Measurements from ENCODE around the gene DTD1.

DNA sequence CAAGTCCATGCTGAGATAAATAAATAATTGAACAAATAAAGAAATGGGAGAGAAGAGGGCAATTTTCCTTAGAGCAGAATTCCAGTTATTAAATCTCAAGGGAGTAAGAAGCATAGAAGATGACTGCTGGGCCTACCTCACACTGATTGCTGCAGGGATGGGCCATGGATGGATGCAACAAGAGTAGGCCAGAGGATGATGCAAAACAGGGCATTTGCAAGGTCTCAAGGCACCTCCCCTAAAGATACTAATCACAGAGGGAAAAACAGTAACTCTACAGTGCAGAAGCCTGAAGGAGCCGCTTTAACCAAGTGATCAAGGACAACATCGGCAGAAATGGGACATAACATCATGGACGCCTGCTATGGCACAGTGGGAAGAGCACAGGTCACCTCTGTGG is 224.1 kb downstream of the DTD1 start:
- TF ChIP-seq, protein P1, sequence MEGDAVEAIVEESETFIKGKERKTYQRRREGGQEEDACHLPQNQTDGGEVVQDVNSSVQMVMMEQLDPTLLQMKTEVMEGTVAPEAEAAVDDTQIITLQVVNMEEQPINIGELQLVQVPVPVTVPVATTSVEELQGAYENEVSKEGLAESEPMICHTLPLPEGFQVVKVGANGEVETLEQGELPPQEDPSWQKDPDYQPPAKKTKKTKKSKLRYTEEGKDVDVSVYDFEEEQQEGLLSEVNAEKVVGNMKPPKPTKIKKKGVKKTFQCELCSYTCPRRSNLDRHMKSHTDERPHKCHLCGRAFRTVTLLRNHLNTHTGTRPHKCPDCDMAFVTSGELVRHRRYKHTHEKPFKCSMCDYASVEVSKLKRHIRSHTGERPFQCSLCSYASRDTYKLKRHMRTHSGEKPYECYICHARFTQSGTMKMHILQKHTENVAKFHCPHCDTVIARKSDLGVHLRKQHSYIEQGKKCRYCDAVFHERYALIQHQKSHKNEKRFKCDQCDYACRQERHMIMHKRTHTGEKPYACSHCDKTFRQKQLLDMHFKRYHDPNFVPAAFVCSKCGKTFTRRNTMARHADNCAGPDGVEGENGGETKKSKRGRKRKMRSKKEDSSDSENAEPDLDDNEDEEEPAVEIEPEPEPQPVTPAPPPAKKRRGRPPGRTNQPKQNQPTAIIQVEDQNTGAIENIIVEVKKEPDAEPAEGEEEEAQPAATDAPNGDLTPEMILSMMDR (IDR thresholded peaks at IDR 0.05; ENCODE audit: low read length) = no peak
- TF ChIP-seq EZH2 (IDR thresholded peaks at IDR 0.05; ENCODE audit: borderline replicate concordance, low read length) = no peak
